ENCODE results near the gene BTBD8.

GRCh38 chr1:92123868-92124267, 43.7 kb downstream of the BTBD8 start:
- TF ChIP-seq CTCF (conservative IDR thresholded peaks at IDR 0.05; ENCODE audit: low read depth, low read length): no peak
- TF ChIP-seq POLR2A (IDR thresholded peaks at IDR 0.05; ENCODE audit: low read depth, low read length): no peak
- no peak for TF ChIP-seq BHLHE40 (IDR thresholded peaks at IDR 0.05; ENCODE audit: low read depth, low read length)
- TF ChIP-seq FOS (IDR thresholded peaks at IDR 0.05; ENCODE audit: low read depth, low read length): no peak
- TF ChIP-seq CEBPB (IDR thresholded peaks at IDR 0.05; ENCODE audit: low read depth, low read length): no peak
- no peak for TF ChIP-seq MAFK (IDR thresholded peaks at IDR 0.05; ENCODE audit: low read depth, low read length)
- no peak for TF ChIP-seq NFE2L2 (IDR thresholded peaks at IDR 0.05; ENCODE audit: low read depth, low read length)
- TF ChIP-seq MXI1 (IDR thresholded peaks at IDR 0.05; ENCODE audit: borderline replicate concordance, low read depth, low read length): no peak

All from IMR-90 (cell line).